BE2C (cell line): ENCODE data around the gene ARAP3.

ENCODE experiments used
- DNase-seq: peaks from one replicate; pipeline ENCODE4 v3.0.0-alpha.2; 2020
- H3K27me3 ChIP-seq: fragments of 250-450 bp; sonication (Bioruptor Pico); 2 replicates; pipeline ENCODE4 v1.5.1; 2020; ENCODE audit warnings: mild to moderate bottlenecking
- H3K36me3 ChIP-seq: fragments of 250-450 bp; sonication (Bioruptor Pico); 2 replicates; pipeline ENCODE4 v1.5.1; 2020; ENCODE audit warnings: mild to moderate bottlenecking
- H3K4me1 ChIP-seq: fragments of 250-450 bp; sonication (Bioruptor Pico); 2 replicates; pipeline ENCODE4 v1.5.1; 2020
- H3K4me3 ChIP-seq: 2 replicates; pipeline ENCODE4 v1.5.1; 2011; ENCODE audit warnings: low read depth, low read length
- H3K9me3 ChIP-seq: fragments of 250-450 bp; sonication (Bioruptor Pico); 2 replicates; pipeline ENCODE4 v1.5.1; 2020
- CTCF ChIP-seq: IDR thresholded peaks from 2 replicates; pipeline ENCODE4 v1.5.1; 2012; ENCODE audit warnings: mild to moderate bottlenecking, low read depth, low read length

ARAP3 gene

GRCh38 chr5:141711687-141712086 is 29.7 kb upstream of the ARAP3 start:
- no peak for TF ChIP-seq CTCF
- H3K4me3 ChIP-seq = no peak overlapping the region
- DNase-seq = no peak
- no peaks in the 10 kb centered on the region for H3K27me3 ChIP-seq
- H3K4me1 ChIP-seq = peaks cover 32% of the 10 kb centered on the region
- no peaks in the 10 kb centered on the region for H3K9me3 ChIP-seq
- no peaks in the 10 kb centered on the region for H3K36me3 ChIP-seq

GRCh38 chr5:141709699-141710267 is 27.8 kb upstream of the ARAP3 start:
- no peaks in the 10 kb centered on the region for H3K27me3 ChIP-seq
- TF ChIP-seq CTCF = no peak
- DNase-seq = no peak

GRCh38 chr5:141708016-141708415 is 26.0 kb upstream of the ARAP3 start:
- Histone ChIP-seq H3K27me3 (no peaks in the 10 kb centered on the region), H3K36me3 (no peaks in the 10 kb centered on the region), H3K4me1 (peaks cover 5% of the 10 kb centered on the region), H3K4me3 (no peak overlapping the region), H3K9me3 (no peaks in the 10 kb centered on the region)
- DNase-seq = no peak
- TF ChIP-seq CTCF = no peak

More at GRCh38 chr5:141709699-141710267, 27.8 kb upstream of the ARAP3 start:
- Histone ChIP-seq H3K4me3 (no peak overlapping the region), H3K9me3 (no peaks in the 10 kb centered on the region), H3K4me1 (peaks cover 18% of the 10 kb centered on the region), H3K36me3 (no peaks in the 10 kb centered on the region)

GRCh38 chr5:141707510-141707909 is 25.5 kb upstream of the ARAP3 start:
- no peak for TF ChIP-seq CTCF
- H3K4me1 ChIP-seq = peaks cover 5% of the 10 kb centered on the region
- H3K27me3 ChIP-seq = no peaks in the 10 kb centered on the region

GRCh38 chr5:141706121-141706520 is 24.1 kb upstream of the ARAP3 start:
- Histone ChIP-seq H3K9me3 (no peaks in the 10 kb centered on the region), H3K27me3 (no peaks in the 10 kb centered on the region)
- no peak for TF ChIP-seq CTCF

More at GRCh38 chr5:141707510-141707909, 25.5 kb upstream of the ARAP3 start:
- no peak for DNase-seq
- H3K36me3 ChIP-seq = no peaks in the 10 kb centered on the region
- H3K9me3 ChIP-seq = no peaks in the 10 kb centered on the region
- no peak overlapping the region for H3K4me3 ChIP-seq

GRCh38 chr5:141705469-141705868 is 23.4 kb upstream of the ARAP3 start:
- Histone ChIP-seq H3K9me3 (no peaks in the 10 kb centered on the region), H3K27me3 (no peaks in the 10 kb centered on the region), H3K4me1 (peaks cover 7% of the 10 kb centered on the region), H3K4me3 (no peak overlapping the region), H3K36me3 (no peaks in the 10 kb centered on the region)
- DNase-seq = no peak
- TF ChIP-seq CTCF = no peak

More at GRCh38 chr5:141706121-141706520, 24.1 kb upstream of the ARAP3 start:
- Histone ChIP-seq H3K4me3 (no peak overlapping the region), H3K36me3 (no peaks in the 10 kb centered on the region), H3K4me1 (peaks cover 7% of the 10 kb centered on the region)
- no peak for DNase-seq
